ENCODE data around the gene KANSL1.
"Not testable (repeated sequence)": the region's sequence is repeated elsewhere in the genome, so short reads cannot be mapped to it uniquely, and the experiment has no call there.

The KANSL1 gene

GRCh38 chr17:46026166-46027047 is 166.8 kb downstream of the KANSL1 start:
- DNase-seq (ENCODE audit: low read depth), result no peak
- no peak for TF ChIP-seq CTCF (conservative IDR thresholded peaks at IDR 0.05; ENCODE audit: low read length)

GRCh38 chr17:46025510-46026165 is 167.6 kb downstream of the KANSL1 start:
- TF ChIP-seq CTCF (conservative IDR thresholded peaks at IDR 0.05; ENCODE audit: low read length), result no peak
- no peak overlapping the region for H3K4me3 ChIP-seq (ENCODE audit: low read length)
- DNase-seq (ENCODE audit: low read depth), result no peak

More at GRCh38 chr17:46026166-46027047, 166.8 kb downstream of the KANSL1 start:
- H3K4me3 ChIP-seq (ENCODE audit: low read length), result no peak overlapping the region

- DNase-seq (ENCODE audit: low read depth), result no peak
- no peak overlapping the region for H3K4me3 ChIP-seq (ENCODE audit: low read length)
- TF ChIP-seq CTCF (conservative IDR thresholded peaks at IDR 0.05; ENCODE audit: low read length), result no peak
Measured at GRCh38 chr17:46025060-46025459, 168.2 kb downstream of the KANSL1 start.

- H3K4me3 ChIP-seq (ENCODE audit: low read length), result no peak overlapping the region
- DNase-seq (ENCODE audit: low read depth), result no peak
- no peak for TF ChIP-seq CTCF (conservative IDR thresholded peaks at IDR 0.05; ENCODE audit: low read length)
Measured at GRCh38 chr17:46024590-46024989, 168.6 kb downstream of the KANSL1 start.

- TF ChIP-seq CTCF (conservative IDR thresholded peaks at IDR 0.05; ENCODE audit: low read length), result no peak
- DNase-seq (ENCODE audit: low read depth), result no peak
- H3K4me3 ChIP-seq (ENCODE audit: low read length), result no peak overlapping the region
Measured at GRCh38 chr17:46023783-46024388, 169.3 kb downstream of the KANSL1 start.

GRCh38 chr17:46023366-46023765 is 169.9 kb downstream of the KANSL1 start:
- not testable (repeated sequence) for H3K4me3 ChIP-seq (ENCODE audit: low read length); DNase-seq (ENCODE audit: low read depth)

- no peak for TF ChIP-seq CTCF (conservative IDR thresholded peaks at IDR 0.05; ENCODE audit: low read length)
Measured at GRCh38 chr17:46020998-46021397, 172.2 kb downstream of the KANSL1 start.

More at GRCh38 chr17:46020998-46021397, 172.2 kb downstream of the KANSL1 start:
- no peak for DNase-seq (ENCODE audit: low read depth)
- no peak overlapping the region for H3K4me3 ChIP-seq (ENCODE audit: low read length)

Data from AG10803 (cell line).